IPS-18c (cell line): ENCODE measurements around the gene SLC7A5.
"Not testable (repeated sequence)": the region's sequence is repeated elsewhere in the genome, so short reads cannot be mapped to it uniquely, and the experiment has no call there.

Experiments
- H3K4me3 ChIP-seq: 2 replicates; pipeline ENCODE4 v1.7.0; 2013; ENCODE audit warnings: low read depth, mild to moderate bottlenecking, low read length, moderate library complexity; ENCODE audit not compliant: insufficient read depth
- H3K9me3 ChIP-seq: one replicate; pipeline ENCODE4 v1.6.1; 2013; ENCODE audit warnings: mild to moderate bottlenecking, low read length, moderate library complexity; ENCODE audit not compliant: control insufficient read depth, insufficient read depth

SLC7A5 gene

GRCh38 chr16:87832137-87832527, 37.2 kb downstream of the SLC7A5 start:
- Histone ChIP-seq H3K4me3 (no peak overlapping the region), H3K9me3 (no peaks in the 10 kb centered on the region)

DNA sequence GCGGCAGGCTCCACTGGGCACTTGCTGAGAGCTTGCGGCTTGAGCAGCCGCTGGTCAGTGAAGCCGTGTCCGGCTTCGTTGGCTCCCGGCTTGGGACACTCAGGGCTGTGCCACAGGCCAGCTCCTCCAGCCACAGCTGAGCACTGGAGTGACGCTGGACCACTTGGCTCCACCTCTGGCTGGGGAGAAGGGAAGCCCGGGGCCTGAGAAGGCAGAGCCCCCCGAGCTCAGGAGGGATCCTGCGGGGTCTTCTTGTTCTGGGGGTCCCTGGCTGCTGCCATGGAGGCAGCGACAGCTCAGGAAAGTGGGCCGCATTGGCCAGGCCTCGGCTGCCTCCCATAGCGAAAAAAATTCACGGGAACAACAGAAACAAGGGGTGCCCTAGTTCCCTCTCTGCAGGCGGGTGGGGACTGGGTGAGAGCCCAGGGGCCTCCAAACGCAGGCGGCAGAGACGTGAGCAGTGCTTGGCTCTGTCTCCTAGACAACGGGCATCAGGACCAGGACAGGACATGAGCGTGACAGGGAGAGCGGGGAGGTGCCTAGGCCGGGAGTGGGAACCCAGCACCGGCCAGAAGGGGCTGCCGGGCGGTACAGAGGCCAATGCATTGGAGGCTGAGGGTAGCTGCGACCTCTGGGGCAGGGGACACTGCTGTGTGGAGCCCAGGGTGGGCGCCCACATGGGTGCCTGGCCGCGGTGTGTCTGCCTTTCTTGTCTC, 37.7 kb downstream of the SLC7A5 start:
- no peak overlapping the region for H3K4me3 ChIP-seq
- no peaks in the 10 kb centered on the region for H3K9me3 ChIP-seq

GRCh38 chr16:87830673-87831420, 38.5 kb downstream of the SLC7A5 start:
- Histone ChIP-seq H3K4me3 (no peak overlapping the region), H3K9me3 (no peaks in the 10 kb centered on the region)

GRCh38 chr16:87829988-87830672, 39.2 kb downstream of the SLC7A5 start:
- Histone ChIP-seq H3K9me3 (no peaks in the 10 kb centered on the region), H3K4me3 (no peak overlapping the region)

- Histone ChIP-seq H3K9me3 (no peaks in the 10 kb centered on the region), H3K4me3 (no peak overlapping the region)
Measured at GRCh38 chr16:87829622-87829980, 39.7 kb downstream of the SLC7A5 start.

DNA sequence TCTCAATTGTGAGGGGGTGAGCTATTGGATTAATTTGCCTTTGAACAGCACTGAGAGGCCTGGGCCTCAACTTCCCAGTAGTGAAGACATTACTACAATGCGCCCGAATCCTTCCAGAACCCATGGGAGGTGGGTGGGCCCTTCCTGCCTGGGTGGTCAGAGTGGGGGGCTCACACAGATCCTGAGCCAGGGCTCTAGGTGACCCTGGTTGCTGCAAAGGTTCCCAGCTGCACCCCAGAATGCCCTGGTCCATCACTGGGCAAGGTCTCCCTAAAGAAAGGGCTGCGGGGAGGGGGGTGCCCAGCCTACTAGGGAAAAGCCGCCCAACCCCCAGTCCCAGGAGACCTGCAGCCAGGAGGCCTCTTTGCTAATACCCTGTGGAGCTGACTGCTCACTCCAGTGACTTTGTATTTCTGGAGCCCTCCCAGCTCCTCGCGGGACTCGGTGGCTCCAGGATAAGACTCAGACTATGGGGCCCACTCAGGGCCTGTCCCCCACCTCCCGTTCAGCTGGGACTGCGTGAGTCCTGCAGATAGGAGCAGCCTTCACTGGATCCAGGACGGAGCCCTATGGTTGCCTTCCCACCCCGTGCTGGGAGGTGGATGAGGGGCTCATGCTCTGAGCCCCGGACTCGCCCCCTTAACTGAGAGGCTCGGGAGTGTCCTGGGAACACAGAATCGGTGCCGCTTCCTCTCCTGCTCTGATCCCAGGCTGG, 40.2 kb downstream of the SLC7A5 start:
- Histone ChIP-seq H3K9me3 (no peaks in the 10 kb centered on the region), H3K4me3 (no peak overlapping the region)

- H3K4me3 ChIP-seq, result no peak overlapping the region
- no peaks in the 10 kb centered on the region for H3K9me3 ChIP-seq
Measured at GRCh38 chr16:87828071-87828906, 41.0 kb downstream of the SLC7A5 start.

DNA sequence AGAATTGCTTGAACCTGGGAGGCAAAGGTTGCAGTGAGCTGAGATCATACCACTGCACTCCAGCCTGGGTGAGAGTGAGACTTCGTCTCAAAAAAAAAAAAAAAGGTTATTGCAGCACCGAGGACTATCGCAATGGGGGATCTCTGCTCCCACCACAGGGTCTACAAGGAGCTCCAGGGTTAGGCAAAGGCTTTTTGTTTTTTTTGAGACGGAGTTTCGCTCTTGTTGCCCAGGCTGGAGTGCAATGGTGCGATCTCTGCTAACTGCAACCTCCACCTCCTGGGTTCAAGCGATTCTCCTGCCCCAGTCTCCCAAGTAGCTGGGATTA, 41.8 kb downstream of the SLC7A5 start:
- H3K9me3 ChIP-seq, H3K4me3 ChIP-seq: not testable (repeated sequence)

- Histone ChIP-seq H3K9me3 (no peaks in the 10 kb centered on the region), H3K4me3 (no peak overlapping the region)
Measured at GRCh38 chr16:87826798-87827587, 42.3 kb downstream of the SLC7A5 start.

GRCh38 chr16:87826407-87826797, 42.9 kb downstream of the SLC7A5 start:
- H3K4me3 ChIP-seq, H3K9me3 ChIP-seq: not testable (repeated sequence)

GRCh38 chr16:87825842-87826120, 43.5 kb downstream of the SLC7A5 start:
- not testable (repeated sequence) for H3K4me3 ChIP-seq, H3K9me3 ChIP-seq

- Histone ChIP-seq H3K9me3 (no peaks in the 10 kb centered on the region), H3K4me3 (no peak overlapping the region; the same call in 1 of the 2 replicates)
Measured at GRCh38 chr16:87824991-87825841, 44.1 kb downstream of the SLC7A5 start.

DNA sequence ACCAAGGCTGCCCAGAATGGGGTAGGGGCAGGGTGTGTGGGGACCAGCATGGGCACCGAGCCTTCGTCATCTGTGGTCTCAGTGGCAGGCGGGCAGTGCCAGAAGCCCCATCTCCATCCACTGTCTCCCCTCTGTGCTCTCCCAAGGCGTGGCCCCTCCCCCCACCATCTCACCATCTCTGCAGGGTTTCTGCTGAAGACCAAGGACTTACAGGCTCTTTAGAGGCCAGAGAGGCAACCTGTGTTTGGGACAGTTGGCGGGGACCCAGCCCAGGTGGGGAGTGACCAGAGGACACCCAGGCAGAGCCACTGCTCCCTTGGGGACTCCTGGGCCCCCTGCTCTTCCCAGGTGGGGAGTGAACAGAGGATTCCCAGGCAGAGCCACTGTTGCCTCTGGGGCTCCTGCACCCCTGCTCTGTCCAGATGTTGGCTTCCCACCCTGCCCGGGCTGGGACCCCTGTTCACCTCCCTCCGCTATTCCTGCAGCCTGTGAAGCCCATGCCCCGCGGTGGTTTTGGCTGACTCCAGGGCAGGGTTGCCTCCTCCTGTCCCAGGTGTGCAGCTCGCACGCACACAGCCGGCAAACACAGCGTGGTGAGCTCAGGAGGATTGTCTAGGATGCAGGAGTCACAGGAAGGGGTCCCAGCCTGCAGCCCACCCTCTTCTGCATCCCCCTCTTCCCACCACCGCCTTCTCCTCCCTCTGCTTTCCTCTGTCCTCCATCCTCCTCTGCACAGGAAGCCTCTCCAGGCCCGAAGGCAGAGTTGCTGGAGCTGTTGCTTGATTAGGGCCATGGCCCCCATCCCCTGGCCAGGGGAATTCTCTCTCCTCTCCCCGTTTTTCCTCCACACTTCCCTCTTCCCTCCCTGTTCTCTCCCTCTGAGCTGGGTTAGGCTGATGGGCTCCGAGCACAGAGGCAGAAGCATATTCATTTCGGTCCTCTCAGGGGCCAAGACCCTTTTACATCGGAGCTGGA, 45.0 kb downstream of the SLC7A5 start:
- Histone ChIP-seq H3K9me3 (no peaks in the 10 kb centered on the region), H3K4me3 (no peak overlapping the region)

GRCh38 chr16:87823181-87823929, 46.0 kb downstream of the SLC7A5 start:
- H3K4me3 ChIP-seq, result no peak overlapping the region
- H3K9me3 ChIP-seq, result no peaks in the 10 kb centered on the region
